A204.1 (cell line): ENCODE measurements around the gene C2orf66.
A peak's percentile ranks its signal among the peaks of the same experiment; 100 is the strongest.

ENCODE experiments used
- FAIRE-seq: peaks from 2 replicates; lab custom pipeline; 2012; peaks lifted over from hg19 to GRCh38; lab: Jason Lieb, UNC

C2orf66 gene

GRCh38 chr2:196809260-196809659 lies at the start of gene C2orf66:
TSS of gene C2orf66 (minus strand) at chr2:196809355. CDS start at chr2:196809336, 19 bp downstream.
- FAIRE-seq, result no peak

- no peak for FAIRE-seq
Measured at GRCh38 chr2:196854629-196855028, 45.5 kb upstream of the C2orf66 start.

DNA sequence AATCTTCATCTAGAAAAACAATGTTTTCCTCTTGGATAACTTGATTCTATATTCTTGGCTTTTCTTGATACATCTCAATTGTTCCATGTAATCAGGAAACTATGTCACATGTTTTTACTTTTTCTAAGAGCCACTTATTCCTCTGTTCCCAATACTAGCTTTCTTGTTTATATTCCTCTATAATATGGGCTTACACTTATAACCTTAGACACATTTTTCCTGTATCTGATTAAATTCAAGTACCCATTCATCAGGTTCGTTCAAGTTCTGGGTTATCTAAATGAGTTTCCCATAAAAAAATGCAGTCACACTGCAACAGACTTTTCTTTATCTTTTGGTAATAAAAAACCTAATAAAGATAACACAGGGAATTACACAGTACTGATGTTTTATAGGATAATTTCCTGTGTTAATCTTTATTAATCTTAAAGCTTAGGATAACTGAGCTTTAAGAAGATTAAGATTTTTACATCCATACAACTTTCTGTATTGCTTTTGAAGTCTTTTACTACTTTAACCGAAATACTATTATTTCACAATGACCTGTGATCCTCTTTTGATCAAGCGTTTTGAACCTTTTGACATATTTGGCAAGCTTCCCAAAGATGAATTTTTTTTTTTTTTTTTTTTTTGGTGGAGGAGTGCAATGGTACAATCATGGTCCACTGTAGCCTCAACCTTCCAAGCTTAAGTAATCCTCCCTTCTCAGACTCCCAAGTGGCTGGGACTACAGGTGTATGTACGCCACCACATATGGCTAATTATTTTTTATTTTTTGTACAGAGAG lies 44.3 kb upstream of the C2orf66 start:
- FAIRE-seq, result peak; percentile 21

- no peak for FAIRE-seq
Measured at GRCh38 chr2:196851088-196851487, 41.9 kb upstream of the C2orf66 start.

DNA sequence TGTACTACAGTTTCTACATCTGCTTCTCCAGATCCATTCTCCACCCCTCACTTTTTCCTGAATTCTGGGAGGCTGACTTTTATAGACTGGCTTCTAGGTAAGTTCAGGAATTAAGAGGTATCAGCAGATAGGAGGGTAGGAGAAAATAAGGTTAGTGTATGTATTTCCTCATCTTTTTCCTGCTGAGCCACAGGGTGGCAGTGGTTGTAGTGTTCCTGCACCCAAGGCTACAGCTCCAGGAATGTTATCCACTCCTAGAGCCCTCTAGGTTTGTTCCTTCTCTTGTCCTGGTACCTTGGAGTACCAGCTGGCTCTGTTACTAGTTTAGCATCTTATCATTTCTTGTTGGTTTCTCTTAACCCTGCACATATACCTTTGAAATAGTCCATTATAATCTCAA lies 40.7 kb upstream of the C2orf66 start:
- FAIRE-seq, result no peak

DNA sequence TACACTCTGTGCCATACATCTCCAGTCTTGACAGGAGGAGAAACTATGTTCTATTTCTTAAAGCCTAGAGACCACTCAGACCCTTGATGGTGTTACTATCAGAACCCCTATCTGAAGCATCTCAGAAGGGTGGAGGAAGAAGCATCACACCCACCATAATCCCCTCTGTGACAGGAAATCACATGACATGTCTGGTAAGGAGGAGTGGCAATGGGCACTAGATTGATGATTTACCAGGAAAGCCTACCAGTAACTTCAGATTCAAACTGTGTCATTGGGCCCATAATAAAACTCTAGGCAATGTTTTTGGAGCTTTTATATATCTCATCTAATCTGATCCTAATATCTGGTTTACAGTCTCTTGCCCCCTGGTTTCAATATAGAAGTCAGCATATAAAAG lies 37.1 kb upstream of the C2orf66 start:
- FAIRE-seq, result no peak

- peak; percentile 67 for FAIRE-seq
Measured at GRCh38 chr2:196845371-196845770, 36.2 kb upstream of the C2orf66 start.

GRCh38 chr2:196840171-196840570 lies 31.0 kb upstream of the C2orf66 start:
- FAIRE-seq, result no peak

GRCh38 chr2:196839574-196839973 lies 30.4 kb upstream of the C2orf66 start:
- FAIRE-seq, result no peak

DNA sequence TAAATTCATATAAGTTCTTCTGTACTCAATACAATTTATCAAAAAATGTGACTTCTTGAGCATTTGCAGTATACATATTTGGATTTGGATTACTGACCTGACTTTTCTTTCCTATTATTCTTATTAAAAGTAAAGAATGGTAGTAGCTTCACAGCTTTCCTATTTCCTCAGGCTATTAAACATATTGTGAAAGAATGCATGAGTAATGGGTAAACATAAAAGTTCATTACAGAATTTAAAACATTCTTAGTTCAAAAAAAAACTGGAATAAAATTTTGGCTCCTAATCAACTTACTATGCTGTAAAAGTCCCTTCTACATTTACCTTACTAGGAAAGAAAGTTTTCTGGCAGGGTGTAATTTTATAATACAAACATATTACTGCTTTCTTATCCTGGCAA lies 27.3 kb upstream of the C2orf66 start:
- peak; percentile 61 for FAIRE-seq

- FAIRE-seq, result no peak
Measured at GRCh38 chr2:196830701-196831100, 21.5 kb upstream of the C2orf66 start.

DNA sequence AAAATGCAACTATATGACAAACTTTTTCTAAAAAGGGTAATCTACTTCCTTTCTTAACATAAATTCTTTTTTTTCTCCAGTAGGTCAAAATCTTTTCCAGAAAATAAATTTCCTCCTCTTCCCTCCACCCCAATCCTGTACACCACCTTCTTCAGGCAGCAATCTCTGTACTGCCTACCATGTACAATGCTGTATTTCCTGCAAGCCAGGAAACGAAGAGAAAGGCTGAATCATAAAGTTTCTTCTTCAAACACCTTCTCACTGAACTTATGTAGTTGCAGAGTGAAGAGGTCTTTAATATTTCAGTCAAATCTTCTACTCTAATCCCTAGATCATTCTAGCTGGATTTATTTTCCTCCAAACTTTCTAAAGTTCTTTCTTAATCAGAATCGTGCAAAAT lies 18.2 kb upstream of the C2orf66 start:
- no peak for FAIRE-seq

DNA sequence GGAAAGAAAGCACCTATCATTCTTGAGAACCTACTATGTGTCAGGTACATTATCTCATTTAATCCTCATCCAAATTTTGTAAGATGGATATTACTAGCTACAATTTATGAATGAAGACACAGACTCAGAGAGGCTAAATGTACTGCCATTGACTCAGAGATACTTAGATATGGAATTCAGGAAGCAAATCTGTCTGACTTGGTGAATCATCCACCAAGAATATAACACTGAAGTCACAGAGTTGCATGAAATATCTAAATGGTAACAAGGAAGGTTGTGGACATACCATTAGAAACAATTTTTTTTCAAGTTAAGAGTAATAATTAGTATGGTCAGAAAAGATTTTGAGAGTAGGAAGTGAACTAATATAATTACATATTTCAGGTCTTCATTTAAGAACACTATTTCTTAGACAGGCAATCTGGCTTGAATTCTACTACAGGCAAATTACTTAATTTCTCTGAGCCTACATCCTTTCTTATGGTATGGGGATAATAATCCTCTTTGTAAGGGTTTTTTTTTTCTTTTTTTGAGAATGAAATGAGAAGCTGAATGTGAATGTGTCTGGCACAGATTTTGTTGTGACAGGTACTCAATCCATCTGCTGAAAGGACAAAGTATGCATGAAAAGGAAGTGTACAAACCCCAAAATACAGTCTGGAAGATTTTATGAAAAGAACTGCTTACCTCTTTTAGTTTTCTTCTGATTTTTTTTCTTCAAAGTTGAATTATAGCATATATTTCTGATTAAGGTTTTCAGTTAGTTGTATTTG lies 14.8 kb upstream of the C2orf66 start:
- FAIRE-seq, result no peak

DNA sequence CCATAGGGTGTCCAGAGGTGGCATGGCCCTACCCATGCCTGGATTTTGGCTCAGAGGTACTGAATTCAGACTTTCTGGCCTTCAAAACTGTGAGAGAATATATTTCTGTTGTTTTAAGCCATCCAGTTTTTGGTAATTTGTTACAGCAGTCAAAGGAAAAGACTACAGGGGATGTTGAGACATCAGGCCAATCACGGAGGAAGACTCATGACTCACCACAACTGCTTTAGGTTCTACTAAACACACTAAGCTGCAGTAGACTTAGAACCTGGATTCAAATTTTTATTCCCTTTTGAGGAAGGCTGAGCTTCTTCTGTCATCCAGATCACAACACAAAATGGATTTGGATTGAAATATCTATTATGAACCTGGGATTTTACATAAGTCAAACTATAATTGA lies 12.0 kb upstream of the C2orf66 start:
- no peak for FAIRE-seq

GRCh38 chr2:196808083-196808665 lies 981 bp downstream of the C2orf66 start:
- FAIRE-seq, result no peak

DNA sequence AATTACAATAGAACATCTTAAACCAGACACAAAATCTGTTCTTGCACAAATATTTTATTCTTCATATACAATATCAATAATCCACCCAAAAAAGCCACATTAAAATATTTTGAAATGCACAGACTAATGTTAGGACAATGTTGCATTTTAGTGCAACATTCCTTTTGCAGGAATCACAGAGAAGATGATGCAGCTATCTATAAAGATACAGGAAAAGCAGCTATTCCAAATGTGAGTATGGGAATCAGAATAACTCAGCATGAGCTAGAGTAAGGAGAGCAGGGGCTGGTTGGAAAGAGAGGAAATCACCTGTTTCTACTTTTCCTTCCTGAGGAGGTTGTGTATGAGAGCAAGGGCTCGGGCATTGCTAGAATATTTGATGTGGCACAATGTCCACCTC lies 4.8 kb downstream of the C2orf66 start:
- no peak for FAIRE-seq

DNA sequence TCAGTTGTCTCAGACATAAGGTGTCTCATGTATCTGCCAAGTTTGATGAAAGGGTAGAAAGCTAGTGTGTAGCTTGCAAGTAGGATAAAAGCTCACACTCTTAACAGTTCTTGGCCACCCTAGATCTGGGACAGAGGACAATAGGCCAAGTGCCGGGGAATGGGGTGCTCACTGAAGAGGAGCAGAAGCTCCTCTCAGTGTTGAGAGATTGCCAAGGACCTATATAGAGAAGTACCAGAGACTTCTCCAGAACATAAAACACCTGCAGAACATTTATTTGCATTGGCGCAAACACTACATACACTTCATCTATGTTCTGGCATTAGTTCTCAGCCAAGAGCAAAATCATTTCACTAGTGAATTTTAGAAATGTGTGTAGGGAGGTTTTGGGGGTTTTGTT lies 6.8 kb downstream of the C2orf66 start:
- FAIRE-seq, result no peak

DNA sequence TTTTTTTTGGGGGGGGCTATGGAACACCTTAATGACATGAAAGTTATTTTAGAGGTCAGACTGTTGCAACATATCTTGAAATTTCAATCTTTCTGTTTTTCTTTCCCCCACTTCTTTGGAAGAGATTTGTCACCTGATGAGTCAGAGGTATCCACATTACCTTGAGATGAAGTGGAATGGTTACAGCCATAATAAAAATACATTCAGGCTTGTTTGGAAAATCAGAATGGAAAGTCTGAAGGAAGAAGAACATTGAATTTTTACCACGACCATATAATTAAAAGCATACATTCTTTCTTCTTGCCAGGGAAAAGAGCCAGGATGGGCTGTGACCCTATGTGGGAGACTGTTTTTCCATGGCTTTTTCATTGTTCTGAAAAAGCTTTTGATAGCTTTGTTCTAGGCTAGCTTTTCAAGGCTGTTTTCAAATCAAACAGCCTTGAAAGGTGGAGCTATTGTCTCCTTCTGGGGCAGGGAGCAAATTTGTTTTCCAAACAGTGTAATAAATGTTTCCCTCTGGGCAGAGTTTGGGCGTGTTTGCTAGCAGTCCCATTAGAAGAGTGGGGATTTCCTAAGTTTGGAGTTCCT lies 7.4 kb downstream of the C2orf66 start:
- FAIRE-seq, result no peak

DNA sequence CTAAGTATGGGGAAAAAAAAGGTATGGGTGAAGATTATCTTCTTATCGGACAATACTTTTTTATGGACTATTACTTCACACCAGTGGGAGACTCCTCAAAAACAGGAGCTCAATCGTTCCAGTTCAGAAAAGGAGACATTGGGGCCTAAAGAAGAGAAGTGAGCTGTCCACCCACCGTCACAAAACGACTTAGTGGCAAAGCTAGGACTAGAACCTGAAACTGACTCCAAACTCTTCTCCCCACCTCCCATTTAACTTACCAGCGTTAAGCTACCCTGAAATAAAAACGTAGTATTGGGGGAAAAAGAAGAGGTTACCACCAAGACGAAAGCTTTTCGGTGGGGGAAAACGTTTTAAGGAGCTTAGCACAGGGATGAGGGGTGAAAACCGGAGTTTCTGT lies 10.2 kb downstream of the C2orf66 start:
- no peak for FAIRE-seq

DNA sequence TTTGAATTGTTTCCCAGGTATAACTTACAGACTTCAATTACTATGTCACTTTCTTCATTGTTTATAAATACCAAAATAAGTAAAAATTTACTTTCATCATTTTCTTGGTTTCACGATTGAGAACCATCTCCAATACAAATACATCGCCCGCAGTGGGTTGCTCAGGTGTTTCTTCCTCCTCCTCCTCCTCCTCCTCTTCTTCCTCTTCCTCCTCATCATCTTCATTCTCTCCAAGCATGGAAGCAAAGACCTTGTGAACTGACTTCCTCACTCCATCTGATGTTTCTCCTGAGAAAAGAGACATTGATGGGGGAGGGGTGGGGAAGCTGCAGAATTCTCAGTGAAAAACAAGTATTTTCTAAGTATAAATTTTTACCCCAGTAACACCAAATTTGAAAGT lies 16.3 kb downstream of the C2orf66 start:
- FAIRE-seq, result no peak

- FAIRE-seq, result no peak
Measured at GRCh38 chr2:196783431-196784094, 25.6 kb downstream of the C2orf66 start.

DNA sequence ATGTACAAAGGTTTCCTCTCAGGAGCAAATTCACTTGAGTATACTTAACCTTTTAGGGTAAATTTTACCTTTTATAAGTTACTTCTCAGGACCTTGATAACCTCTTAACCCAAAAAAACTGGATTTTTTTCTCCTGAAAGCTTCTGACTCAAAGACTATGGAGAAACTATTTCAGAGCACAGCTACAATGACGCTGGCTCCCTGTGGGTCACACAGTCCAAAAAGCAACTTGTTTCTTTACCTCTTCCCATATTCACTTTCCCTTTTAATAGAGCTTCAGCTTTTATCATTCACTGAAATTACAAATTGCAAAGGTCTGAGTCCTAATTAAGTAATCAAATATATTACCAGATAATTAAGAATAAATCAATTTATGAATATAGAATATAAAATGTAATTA lies 42.1 kb downstream of the C2orf66 start:
- FAIRE-seq, result no peak

DNA sequence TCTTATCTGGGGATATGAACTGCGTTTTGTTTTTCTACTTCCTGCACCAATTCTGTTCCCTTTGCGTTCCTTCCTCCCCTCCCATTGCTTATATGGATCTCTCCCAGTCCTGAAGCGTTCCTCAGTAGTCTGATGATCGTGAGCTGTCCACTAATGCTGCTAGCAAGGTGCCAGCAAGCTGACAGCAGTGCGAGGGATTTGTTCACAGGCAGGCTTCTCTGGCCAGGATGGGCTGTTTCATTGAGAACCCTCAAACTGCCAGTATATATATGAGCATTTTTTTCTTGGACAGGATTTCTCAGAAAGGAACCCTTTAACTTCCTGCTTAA lies 49.8 kb downstream of the C2orf66 start:
- no peak for FAIRE-seq
